ENCODE data around the gene ZNF362.

GRCh38 chr1:33256221-33256470, 146 bp upstream of the ZNF362 start:
- TF ChIP-seq CTCF (conservative IDR thresholded peaks at IDR 0.05) (no peak), ZFX (IDR thresholded peaks at IDR 0.05) (no peak)
